Measurements from ENCODE around the gene IPCEF1. TPM values are rescaled to one million over a fixed set of nuclear protein-coding genes. Genes with fewer than 3 reads are reported as not detected.

Gene IPCEF1
- total RNA-seq, 1 experiment from 2014 or later = 0.28 TPM

GRCh38 chr6:154206996-154207395 lies 149.6 kb downstream of the IPCEF1 start:
- Histone ChIP-seq H3K4me3 (ENCODE audit: low read depth in 2 of 2, low read length in 2 of 2) (no peak overlapping the region), H3K4me1 (ENCODE audit: control insufficient read depth, insufficient read depth, low read length) (no peaks in the 10 kb centered on the region), H3K27ac (ENCODE audit: low read length) (no peak overlapping the region), H3K27me3 (ENCODE audit: control insufficient read depth, insufficient read depth, low read length) (0 out of 2 replicates have a peak, but pooled peaks cover 3% of the 10 kb centered on the region), H3K9me3 (ENCODE audit: control insufficient read depth, insufficient read depth, low read depth, low read length) (no peaks in the 10 kb centered on the region), H3K36me3 (ENCODE audit: control insufficient read depth, insufficient read depth, low read length) (no peaks in the 10 kb centered on the region)
- ChIA-PET CTCF (no interaction called here), POLR2A (no interaction called here)
- intact Hi-C loops (cut with micrococcal nuclease; ENCODE audit: unreplicated experiment) = no loop called here
- DNase-seq (ENCODE audit: low read depth, low spot score) = no peak
- ATAC-seq = no peak
- no TSS peak for BruUV-seq (replicated peaks)
- in situ Hi-C loops (cut with HindIII; ENCODE audit: low pct_unique_long_range_greater_than_20kb, low sequenced_read_pairs) = no loop called here
- no peak for TF ChIP-seq POLR2AphosphoS5 (IDR thresholded peaks at IDR 0.05; ENCODE audit: low read depth, low read length)
- TF ChIP-seq, protein P1, sequence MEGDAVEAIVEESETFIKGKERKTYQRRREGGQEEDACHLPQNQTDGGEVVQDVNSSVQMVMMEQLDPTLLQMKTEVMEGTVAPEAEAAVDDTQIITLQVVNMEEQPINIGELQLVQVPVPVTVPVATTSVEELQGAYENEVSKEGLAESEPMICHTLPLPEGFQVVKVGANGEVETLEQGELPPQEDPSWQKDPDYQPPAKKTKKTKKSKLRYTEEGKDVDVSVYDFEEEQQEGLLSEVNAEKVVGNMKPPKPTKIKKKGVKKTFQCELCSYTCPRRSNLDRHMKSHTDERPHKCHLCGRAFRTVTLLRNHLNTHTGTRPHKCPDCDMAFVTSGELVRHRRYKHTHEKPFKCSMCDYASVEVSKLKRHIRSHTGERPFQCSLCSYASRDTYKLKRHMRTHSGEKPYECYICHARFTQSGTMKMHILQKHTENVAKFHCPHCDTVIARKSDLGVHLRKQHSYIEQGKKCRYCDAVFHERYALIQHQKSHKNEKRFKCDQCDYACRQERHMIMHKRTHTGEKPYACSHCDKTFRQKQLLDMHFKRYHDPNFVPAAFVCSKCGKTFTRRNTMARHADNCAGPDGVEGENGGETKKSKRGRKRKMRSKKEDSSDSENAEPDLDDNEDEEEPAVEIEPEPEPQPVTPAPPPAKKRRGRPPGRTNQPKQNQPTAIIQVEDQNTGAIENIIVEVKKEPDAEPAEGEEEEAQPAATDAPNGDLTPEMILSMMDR (IDR thresholded peaks at IDR 0.05) = no peak
- TF ChIP-seq REST (IDR thresholded peaks at IDR 0.05; ENCODE audit: insufficient read depth in 1 of 2, low read depth in 2 of 2, low read length in 1 of 2) = no peak
- no peak for TF ChIP-seq TCF7L2 (IDR thresholded peaks at IDR 0.05; ENCODE audit: low read depth, low read length)
- TF ChIP-seq SIN3A (IDR thresholded peaks at IDR 0.05; ENCODE audit: borderline replicate concordance, insufficient read depth, low read depth, low read length) = no peak

- intact Hi-C loops (cut with micrococcal nuclease; ENCODE audit: unreplicated experiment) (no loop called here), in situ Hi-C loops (cut with HindIII; ENCODE audit: low pct_unique_long_range_greater_than_20kb, low sequenced_read_pairs) (no loop called here)
- ATAC-seq = no peak
- no peaks in the 10 kb centered on the region for H3K9me3 ChIP-seq (ENCODE audit: control insufficient read depth, insufficient read depth, low read depth, low read length)
- DNase-seq (ENCODE audit: low read depth, low spot score) = no peak
- H3K27ac ChIP-seq (ENCODE audit: low read length) = no peak overlapping the region
- ChIA-PET POLR2A (interaction anchor here (0.7 kb wide), 1 partner anchor 304 kb away, joined by 3 read pairs; the partner anchor contains the start of gene CNKSR3), CTCF (no interaction called here)
- TF ChIP-seq, protein P1 (IDR thresholded peaks at IDR 0.05) = no peak
- TF ChIP-seq TCF7L2 (IDR thresholded peaks at IDR 0.05; ENCODE audit: low read depth, low read length) (no peak), SIN3A (IDR thresholded peaks at IDR 0.05; ENCODE audit: borderline replicate concordance, insufficient read depth, low read depth, low read length) (no peak), POLR2AphosphoS5 (IDR thresholded peaks at IDR 0.05; ENCODE audit: low read depth, low read length) (no peak), REST (IDR thresholded peaks at IDR 0.05; ENCODE audit: insufficient read depth in 1 of 2, low read depth in 2 of 2, low read length in 1 of 2) (no peak)
- H3K4me3 ChIP-seq (ENCODE audit: low read depth in 2 of 2, low read length in 2 of 2) = no peak overlapping the region
- BruUV-seq (replicated peaks) = no TSS peak
- H3K27me3 ChIP-seq (ENCODE audit: control insufficient read depth, insufficient read depth, low read length) = 0 out of 2 replicates have a peak, but pooled peaks cover 3% of the 10 kb centered on the region
- no peaks in the 10 kb centered on the region for H3K4me1 ChIP-seq (ENCODE audit: control insufficient read depth, insufficient read depth, low read length)
- no peaks in the 10 kb centered on the region for H3K36me3 ChIP-seq (ENCODE audit: control insufficient read depth, insufficient read depth, low read length)
Measured at GRCh38 chr6:154206141-154206540, 150.5 kb downstream of the IPCEF1 start.
